GM12878 (cell line): ENCODE measurements around the gene ZBTB33. TPM values are rescaled to one million over a fixed set of nuclear protein-coding genes. Genes with fewer than 3 reads are reported as not detected.
A peak's percentile ranks its signal among the peaks of the same experiment; 100 is the strongest.

Source experiments
- CEBPB ChIP-seq, 2 experiments: fragments of 150-350 bp in 1 of 2; IDR thresholded peaks; 2 replicates each; pipeline ENCODE4 v1.6.1; 2012 to 2014; ENCODE audit warnings: low read depth in 2 of 2, low read length in 2 of 2, borderline replicate concordance in 1 of 2, inconsistent platforms in 1 of 2
- EZH2 ChIP-seq: IDR thresholded peaks from 2 replicates; pipeline ENCODE4 v1.6.1; 2012; ENCODE audit warnings: low read depth, mild to moderate bottlenecking, control low read depth, inconsistent platforms, low read length, borderline replicate concordance; ENCODE audit not compliant: control insufficient read depth
- FOS ChIP-seq: IDR thresholded peaks from 3 replicates; pipeline ENCODE4 v1.6.1; 2011; ENCODE audit warnings: borderline replicate concordance; ENCODE audit not compliant: insufficient read length; ENCODE audit errors: extremely low read depth
- MEF2A ChIP-seq: IDR thresholded peaks from 2 replicates; pipeline ENCODE4 v1.6.1; 2011; ENCODE audit warnings: low read depth, mild to moderate bottlenecking, low read length, moderate library complexity; ENCODE audit not compliant: insufficient read depth
- MTA2 ChIP-seq: fragments of 450-650 bp; IDR thresholded peaks from 2 replicates; pipeline ENCODE4 v1.6.1; 2016; ENCODE audit warnings: low read depth, mild to moderate bottlenecking, moderate library complexity
- MYC ChIP-seq: IDR thresholded peaks from 2 replicates; pipeline ENCODE4 v1.6.1; 2011; ENCODE audit warnings: mild to moderate bottlenecking, low read length, moderate library complexity, inconsistent platforms; ENCODE audit not compliant: insufficient read depth, insufficient replicate concordance, insufficient read length, severe bottlenecking
- NFXL1 ChIP-seq: fragments of 450-650 bp; IDR thresholded peaks from 2 replicates; pipeline ENCODE4 v1.6.1; 2017; ENCODE audit warnings: antibody characterized with exemption, mild to moderate bottlenecking, borderline replicate concordance
- NR2F1 ChIP-seq: fragments of 450-650 bp; conservative IDR thresholded peaks from 2 replicates; pipeline ENCODE4 v1.6.1; 2017; ENCODE audit warnings: mild to moderate bottlenecking
- PAX8 ChIP-seq: fragments of 450-650 bp; IDR thresholded peaks from 2 replicates; pipeline ENCODE4 v1.6.1; 2017; ENCODE audit warnings: mild to moderate bottlenecking, moderate library complexity
- POU2F2 ChIP-seq: IDR thresholded peaks from 3 replicates; pipeline ENCODE4 v1.6.1; 2011; ENCODE audit warnings: low read depth, mild to moderate bottlenecking, low read length, borderline replicate concordance
- RCOR1 ChIP-seq: conservative IDR thresholded peaks from 2 replicates; pipeline ENCODE4 v1.6.1; 2012; ENCODE audit warnings: low read depth, low read length, improper control_type of control experiment
- RUNX3 ChIP-seq: IDR thresholded peaks from 2 replicates; pipeline ENCODE4 v1.6.1; 2012; ENCODE audit warnings: low read length, inconsistent platforms
- SMC3 ChIP-seq: IDR thresholded peaks from 2 replicates; pipeline ENCODE4 v1.6.1; 2011; ENCODE audit warnings: low read length, improper control_type of control experiment, borderline replicate concordance
- SREBF2 ChIP-seq: IDR thresholded peaks from 2 replicates; pipeline ENCODE4 v1.6.1; 2012; ENCODE audit warnings: mild to moderate bottlenecking, low read length
- STAT3 ChIP-seq: IDR thresholded peaks from 2 replicates; pipeline ENCODE4 v1.6.1; 2011; ENCODE audit warnings: low read depth, low read length, improper control_type of control experiment
- ZBED1 ChIP-seq: IDR thresholded peaks from 2 replicates; pipeline ENCODE4 v1.6.1; 2016; ENCODE audit warnings: borderline replicate concordance
- ZNF24 ChIP-seq: fragments of 450-650 bp; IDR thresholded peaks from 2 replicates; pipeline ENCODE4 v1.6.1; 2017; ENCODE audit warnings: antibody characterized with exemption, mild to moderate bottlenecking
- ZZZ3 ChIP-seq: IDR thresholded peaks from 2 replicates; pipeline ENCODE4 v1.6.1; 2011; ENCODE audit warnings: low read depth; ENCODE audit not compliant: control insufficient read depth, insufficient read length
- polyA plus RNA-seq, 11 experiments: library from polyadenylated mRNA; depleted of rRNA in 4 of 11; unstranded in 6 of 11; stranded (reverse) in 5 of 11; fragments of >200 nt; fragmentation: Nextera tagmentation in 4 of 11; fragmentation: Illumina TruSeq in 1 of 11; extraction: Ambion mirVana in 4 of 11; extraction: Trizol in 1 of 11; gene quantifications; 1 replicate in 1 of 11; 2 replicates in 10 of 11; pipeline versions ENCODE4 v1.2.1 to v1.2.3, GENCODE V29; 2011 to 2016; ENCODE audit warnings: inconsistent platforms in 2 of 11, missing spikeins in 2 of 11, low read depth in 1 of 11
- total RNA-seq, 4 experiments: library from RNA; depleted of rRNA in 3 of 4; stranded (reverse); fragments of >200 nt in 3 of 4; fragmentation: Illumina TruSeq in 1 of 4; extraction: Trizol in 1 of 4; gene quantifications; 2 replicates each; pipeline versions ENCODE4 v1.2.1 to v1.2.3, GENCODE V29; 2013 to 2021
- TF ChIP-seq, protein P1 (sequence below): IDR thresholded peaks from 2 replicates; pipeline ENCODE4 v1.6.1; 2012; ENCODE audit warnings: low read depth, low read length, improper control_type of control experiment
- TF ChIP-seq, protein P2 (sequence below): fragments of 450-650 bp; IDR thresholded peaks from 2 replicates; pipeline ENCODE4 v1.6.1; 2016; ENCODE audit warnings: mild to moderate bottlenecking
- TF ChIP-seq, protein P3 (sequence below), 3 experiments: IDR thresholded peaks in 2 of 3; conservative IDR thresholded peaks in 1 of 3; 2 replicates each; pipeline ENCODE4 v1.5.1; 2011; ENCODE audit warnings: low read depth in 3 of 3, low read length in 3 of 3, mild to moderate bottlenecking in 3 of 3, control low read depth in 2 of 3, moderate library complexity in 2 of 3, inconsistent platforms in 1 of 3, mixed read lengths in 1 of 3; ENCODE audit not compliant: control insufficient read depth in 2 of 3, insufficient read depth in 1 of 3; ENCODE audit errors: extremely low read depth in 1 of 3

Gene ZBTB33
- total and polyA plus RNA-seq, 10 of the 15 experiments (the other 5 are each of a cell fraction or from before 2014, with no cell fraction given): 5.2 to 26.3 (median 18.3) TPM

DNA sequence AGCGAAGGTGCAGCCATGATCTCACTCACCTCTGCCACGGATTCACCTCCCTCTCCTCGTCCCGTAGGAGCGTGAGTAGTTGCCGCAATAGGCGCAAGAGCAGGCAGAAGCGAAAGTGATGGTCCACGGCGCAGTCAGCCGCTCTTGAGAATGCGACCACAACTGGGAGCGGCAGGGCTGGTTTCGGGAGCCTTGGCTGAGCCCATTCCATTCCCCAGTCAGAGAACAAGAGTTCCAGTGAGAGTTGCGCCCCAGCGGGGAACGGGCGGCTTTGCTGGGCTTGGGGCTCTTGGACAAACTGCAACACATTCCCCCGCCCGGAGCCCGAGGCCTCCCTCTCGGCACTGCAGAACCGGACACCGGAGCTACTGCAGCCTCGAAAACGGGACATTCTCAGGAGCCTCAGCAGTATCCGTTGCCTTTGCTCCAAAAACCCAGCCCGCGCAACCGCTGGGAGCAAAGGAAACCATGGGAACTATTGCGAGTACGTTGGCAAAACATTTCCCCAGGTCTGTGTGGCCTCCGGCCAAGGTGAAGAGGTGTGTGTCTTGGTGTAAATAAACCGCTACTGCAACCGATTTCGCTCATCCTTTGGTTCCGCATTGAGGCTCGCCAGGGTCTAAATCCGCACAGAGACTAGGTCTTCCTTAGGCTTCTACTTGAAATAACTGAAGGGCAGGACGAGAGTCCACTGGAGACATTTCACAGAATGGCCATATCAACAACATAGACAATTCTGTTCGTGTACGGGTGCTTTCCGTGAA lies 5.7 kb upstream of the ZBTB33 start (continued):
- TF ChIP-seq ZBED1 (no peak), SMC3 (no peak), CEBPB (IDR thresholded peaks at IDR 0.05; ENCODE audit: borderline replicate concordance in 1 of 2, low read depth in 2 of 2, low read length in 2 of 2) (no peak), STAT3 (no peak), MEF2A (0 out of 2 replicates have a peak, but pooled peaks have one; percentile 61), FOS (no peak), SREBF2 (no peak), NFXL1 (no peak), MYC (no peak), MTA2 (no peak), ZNF24 (no peak), POU2F2 (peak; percentile 59; the same call in 2 of the 3 replicates), NR2F1 (peak; percentile 86), RCOR1 (no peak), PAX8 (no peak), EZH2 (no peak), ZZZ3 (peak; percentile 46), RUNX3 (peak; percentile 89)
- TF ChIP-seq, protein P1, sequence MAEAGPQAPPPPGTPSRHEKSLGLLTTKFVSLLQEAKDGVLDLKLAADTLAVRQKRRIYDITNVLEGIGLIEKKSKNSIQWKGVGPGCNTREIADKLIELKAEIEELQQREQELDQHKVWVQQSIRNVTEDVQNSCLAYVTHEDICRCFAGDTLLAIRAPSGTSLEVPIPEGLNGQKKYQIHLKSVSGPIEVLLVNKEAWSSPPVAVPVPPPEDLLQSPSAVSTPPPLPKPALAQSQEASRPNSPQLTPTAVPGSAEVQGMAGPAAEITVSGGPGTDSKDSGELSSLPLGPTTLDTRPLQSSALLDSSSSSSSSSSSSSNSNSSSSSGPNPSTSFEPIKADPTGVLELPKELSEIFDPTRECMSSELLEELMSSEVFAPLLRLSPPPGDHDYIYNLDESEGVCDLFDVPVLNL: no peak
- TF ChIP-seq, protein P2, sequence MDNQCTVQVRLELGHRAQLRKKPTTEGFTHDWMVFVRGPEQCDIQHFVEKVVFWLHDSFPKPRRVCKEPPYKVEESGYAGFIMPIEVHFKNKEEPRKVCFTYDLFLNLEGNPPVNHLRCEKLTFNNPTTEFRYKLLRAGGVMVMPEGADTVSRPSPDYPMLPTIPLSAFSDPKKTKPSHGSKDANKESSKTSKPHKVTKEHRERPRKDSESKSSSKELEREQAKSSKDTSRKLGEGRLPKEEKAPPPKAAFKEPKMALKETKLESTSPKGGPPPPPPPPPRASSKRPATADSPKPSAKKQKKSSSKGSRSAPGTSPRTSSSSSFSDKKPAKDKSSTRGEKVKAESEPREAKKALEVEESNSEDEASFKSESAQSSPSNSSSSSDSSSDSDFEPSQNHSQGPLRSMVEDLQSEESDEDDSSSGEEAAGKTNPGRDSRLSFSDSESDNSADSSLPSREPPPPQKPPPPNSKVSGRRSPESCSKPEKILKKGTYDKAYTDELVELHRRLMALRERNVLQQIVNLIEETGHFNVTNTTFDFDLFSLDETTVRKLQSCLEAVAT: peak; percentile 90
- TF ChIP-seq, protein P3, sequence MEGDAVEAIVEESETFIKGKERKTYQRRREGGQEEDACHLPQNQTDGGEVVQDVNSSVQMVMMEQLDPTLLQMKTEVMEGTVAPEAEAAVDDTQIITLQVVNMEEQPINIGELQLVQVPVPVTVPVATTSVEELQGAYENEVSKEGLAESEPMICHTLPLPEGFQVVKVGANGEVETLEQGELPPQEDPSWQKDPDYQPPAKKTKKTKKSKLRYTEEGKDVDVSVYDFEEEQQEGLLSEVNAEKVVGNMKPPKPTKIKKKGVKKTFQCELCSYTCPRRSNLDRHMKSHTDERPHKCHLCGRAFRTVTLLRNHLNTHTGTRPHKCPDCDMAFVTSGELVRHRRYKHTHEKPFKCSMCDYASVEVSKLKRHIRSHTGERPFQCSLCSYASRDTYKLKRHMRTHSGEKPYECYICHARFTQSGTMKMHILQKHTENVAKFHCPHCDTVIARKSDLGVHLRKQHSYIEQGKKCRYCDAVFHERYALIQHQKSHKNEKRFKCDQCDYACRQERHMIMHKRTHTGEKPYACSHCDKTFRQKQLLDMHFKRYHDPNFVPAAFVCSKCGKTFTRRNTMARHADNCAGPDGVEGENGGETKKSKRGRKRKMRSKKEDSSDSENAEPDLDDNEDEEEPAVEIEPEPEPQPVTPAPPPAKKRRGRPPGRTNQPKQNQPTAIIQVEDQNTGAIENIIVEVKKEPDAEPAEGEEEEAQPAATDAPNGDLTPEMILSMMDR (IDR thresholded peaks at IDR 0.05 in 2 of 3, conservative IDR thresholded peaks at IDR 0.05 in 1 of 3; ENCODE audit: control insufficient read depth in 2 of 3, extremely low read depth in 1 of 3, insufficient read depth in 1 of 3, low read depth in 3 of 3, low read length in 3 of 3): no peak
